K562 (cell line): ENCODE measurements around the gene SEMA5A. TPM values are rescaled to one million over a fixed set of nuclear protein-coding genes. Genes with fewer than 3 reads are reported as not detected.

Source experiments
- ATAC-seq: fragments of 200-7000 bp; cut with Tn5 transposase; 3 replicates; pipeline ENCODE4 v1.9.1; 2020; ENCODE audit warnings: moderate library complexity
- BruUV-seq: library from RNA; stranded (reverse); fragments of 400-500 nt; replicated peaks from 2 replicates; lab custom pipeline; 2021; lab: Mats Ljungman, UMichigan
- CTCF ChIA-PET: fragments of 300-600 bp; formaldehyde crosslinking; extraction: SDS; loops from one replicate; lab custom pipeline; 2021; ENCODE audit warnings: low intra/inter-chr PET ratio; lab: Yijun Ruan, JAX
- POLR2A ChIA-PET: fragments of 300-600, 350-650 bp; sonication (Branson Sonifier 250); formaldehyde crosslinking; extraction: SDS; loops from one replicate; lab custom pipeline; 2021; ENCODE audit warnings: antibody characterized with exemption, inconsistent platforms; lab: Yijun Ruan, JAX
- DNase-seq, 4 experiments: peaks; one replicate each; pipeline versions ENCODE4 v3.0.0 to v3.0.0-alpha.2; 2011 to 2018; ENCODE audit warnings: low spot score in 3 of 4, mixed read lengths in 3 of 4; ENCODE audit errors: extremely low read depth in 1 of 4
- FAIRE-seq: peaks from 2 replicates; lab custom pipeline; 2011; peaks lifted over from hg19 to GRCh38; lab: Jason Lieb, UNC
- H2AFZ ChIP-seq: 2 replicates; pipeline ENCODE4 v1.6.0; 2011; ENCODE audit warnings: low read depth, low read length, control low read depth, inconsistent platforms
- H3K27ac ChIP-seq: fragments of 200-600 bp; 3 replicates; pipeline ENCODE4 v1.8.0; 2011; ENCODE audit warnings: low read depth, mild to moderate bottlenecking, control low read depth, inconsistent platforms, low read length, moderate library complexity, mixed read lengths; ENCODE audit errors: extremely low read depth
- H3K27me3 ChIP-seq, 2 experiments: fragments of 300-600 bp in 1 of 2; 2 replicates in 1 of 2; 3 replicates in 1 of 2; pipeline versions ENCODE4 v1.6.0 to v1.8.0; 2011; ENCODE audit warnings: inconsistent platforms in 2 of 2, low read length in 2 of 2, mild to moderate bottlenecking in 1 of 2, mixed read lengths in 1 of 2, moderate library complexity in 1 of 2; ENCODE audit not compliant: control insufficient read depth in 2 of 2, insufficient read depth in 2 of 2
- H3K36me3 ChIP-seq: fragments of 300-600 bp; 3 replicates; pipeline ENCODE4 v1.8.0; 2011; ENCODE audit warnings: mild to moderate bottlenecking, low read length, inconsistent platforms; ENCODE audit not compliant: control insufficient read depth, insufficient read depth
- H3K4me1 ChIP-seq, 2 experiments: fragments of 200-600 bp in 1 of 2; replicated peaks in 1 of 2; 2 replicates in 1 of 2; 3 replicates in 1 of 2; pipeline versions ENCODE4 v1.5.1 to v1.8.0; 2011; ENCODE audit warnings: inconsistent platforms in 2 of 2, low read length in 2 of 2, mild to moderate bottlenecking in 1 of 2, mixed read lengths in 1 of 2, moderate library complexity in 1 of 2; ENCODE audit not compliant: control insufficient read depth in 2 of 2, insufficient read depth in 2 of 2
- H3K4me2 ChIP-seq: 2 replicates; pipeline ENCODE4 v1.6.1; 2011; ENCODE audit warnings: low read length, control low read depth, inconsistent platforms, mixed read lengths; ENCODE audit not compliant: insufficient read depth
- H3K4me3 ChIP-seq: fragments of 200-600 bp; sonication (generic), shearing (Covaris generic); 2 replicates; pipeline ENCODE4 v1.5.1; 2016; ENCODE audit warnings: control low read depth, inconsistent platforms
- H3K79me2 ChIP-seq: fragments of 200-600 bp; 3 replicates; pipeline ENCODE4 v1.8.0; 2011; ENCODE audit warnings: low read length, inconsistent platforms; ENCODE audit not compliant: control insufficient read depth, insufficient read depth
- H3K9ac ChIP-seq, 2 experiments: 2 replicates each; pipeline versions ENCODE4 v1.6.0 to v1.6.1; 2011; ENCODE audit warnings: low read depth in 2 of 2, low read length in 2 of 2, control low read depth in 1 of 2, inconsistent platforms in 1 of 2, mild to moderate bottlenecking in 1 of 2, mixed read lengths in 1 of 2; ENCODE audit not compliant: insufficient read depth in 1 of 2
- H3K9me1 ChIP-seq: one replicate; pipeline ENCODE4 v1.6.0; 2011; ENCODE audit warnings: inconsistent platforms, mild to moderate bottlenecking, low read length, moderate library complexity; ENCODE audit not compliant: control insufficient read depth, insufficient read depth
- H3K9me3 ChIP-seq: replicated peaks from 2 replicates; pipeline ENCODE4 v1.5.1; 2011; ENCODE audit warnings: low read depth, low read length, inconsistent platforms; ENCODE audit not compliant: control insufficient read depth, insufficient read depth
- H4K20me1 ChIP-seq: replicated peaks from 2 replicates; pipeline ENCODE4 v1.6.1; 2011; ENCODE audit warnings: low read length, inconsistent platforms, mixed read lengths; ENCODE audit not compliant: control insufficient read depth, insufficient read depth
- CBX8 ChIP-seq: fragments of 200-600 bp; sonication (generic); IDR thresholded peaks from 2 replicates; pipeline ENCODE4 v1.6.1; 2012; ENCODE audit warnings: borderline replicate concordance, mixed run types, low read depth, mild to moderate bottlenecking, moderate library complexity, mixed read lengths, low read length, control low read depth, inconsistent platforms; ENCODE audit not compliant: poor library complexity, severe bottlenecking; ENCODE audit errors: extremely low read depth
- ETV1 ChIP-seq: fragments of 450-650 bp; conservative IDR thresholded peaks from 2 replicates; pipeline ENCODE4 v1.6.1; 2016; ENCODE audit warnings: missing genetic modification characterization, control low read depth, low read depth, missing compliant biosample characterization
- HNRNPK ChIP-seq: fragments of 200-400 bp; formaldehyde crosslinking; IDR thresholded peaks from one replicate; pipeline ENCODE4 v1.6.1; 2018; ENCODE audit warnings: mild to moderate bottlenecking, low read depth, low read length; ENCODE audit not compliant: poor library complexity, severe bottlenecking
- SAFB2 ChIP-seq: fragments of 200-400 bp; formaldehyde crosslinking; IDR thresholded peaks from 2 replicates; pipeline ENCODE4 v1.6.1; 2018; ENCODE audit warnings: borderline replicate concordance, low read length, low read depth, moderate library complexity; ENCODE audit not compliant: severe bottlenecking
- TSHZ1 ChIP-seq: fragments of 250-450 bp; sonication (Bioruptor Pico); IDR thresholded peaks from 2 replicates; pipeline ENCODE4 v1.4.0; 2020; ENCODE audit warnings: mild to moderate bottlenecking, moderate library complexity
- ZNF311 ChIP-seq: fragments of 250-450 bp; sonication (Bioruptor Pico); IDR thresholded peaks from 2 replicates; pipeline ENCODE4 v1.4.0; 2020; ENCODE audit warnings: mild to moderate bottlenecking, moderate library complexity
- ZNF592 ChIP-seq: fragments of 450-650 bp; IDR thresholded peaks from 2 replicates; pipeline ENCODE4 v1.6.1; 2017; ENCODE audit warnings: antibody characterized with exemption, mild to moderate bottlenecking
- ZNF764 ChIP-seq: fragments of 250-450 bp; sonication (Bioruptor Pico); IDR thresholded peaks from 2 replicates; pipeline ENCODE4 v1.4.0; 2020; ENCODE audit warnings: low read depth, mild to moderate bottlenecking, moderate library complexity
- WGBS: fragments of 100-300 bp; shearing (Covaris generic); methylation state at CpG from one replicate; pipeline ENCODE4 v1.1.6; 2016; ENCODE audit warnings: low coverage, mixed read lengths; ENCODE audit not compliant: insufficient coverage; ENCODE audit errors: missing lambda C conversion rate; 5-methylcytosine and 5-hydroxymethylcytosine counted together
- in situ Hi-C: fragments of 300-500 bp; cut with MboI; formaldehyde crosslinking; loops from 4 replicates; pipeline ENCODE4 v1.15.0; 2018; ENCODE audit warnings: inconsistent platforms, mixed read lengths
- intact Hi-C: fragments of 100-400 bp; cut with micrococcal nuclease; formaldehyde crosslinking; loops from 2 replicates; pipeline ENCODE4 v1.14.2; 2022
- polyA plus RNA-seq, 8 experiments: library from polyadenylated mRNA; depleted of rRNA in 4 of 8; stranded (reverse) in 5 of 8; unstranded in 3 of 8; fragments of >200 nt; fragmentation: Nextera tagmentation in 2 of 8; fragmentation: Illumina TruSeq in 1 of 8; extraction: Ambion mirVana in 2 of 8; extraction: Trizol in 1 of 8; gene quantifications; 2 replicates each; pipeline versions ENCODE4 v1.2.1 to v1.2.3, GENCODE V29; 2011 to 2014; ENCODE audit warnings: inconsistent platforms in 1 of 8, missing spikeins in 1 of 8
- total RNA-seq, 7 experiments: library from RNA; depleted of rRNA in 6 of 7; stranded (reverse); fragments of >200 nt in 6 of 7; fragmentation: Illumina TruSeq in 2 of 7; extraction: Trizol in 2 of 7; gene quantifications; 2 replicates each; pipeline versions ENCODE4 v1.2.1 to v1.2.3, GENCODE V29; 2011 to 2021; ENCODE audit warnings: low replicate concordance in 1 of 7
- TF ChIP-seq, protein P1 (sequence below): fragments of 250-450 bp; sonication (Bioruptor Pico); IDR thresholded peaks from 2 replicates; pipeline ENCODE4 v1.8.0; 2021; ENCODE audit warnings: mild to moderate bottlenecking, moderate library complexity
- TF ChIP-seq, protein P2 (sequence below): fragments of 450-650 bp; formaldehyde crosslinking; IDR thresholded peaks from 2 replicates; pipeline ENCODE4 v1.4.0; 2022; ENCODE audit warnings: mild to moderate bottlenecking, moderate library complexity

The SEMA5A gene
- total and polyA plus RNA-seq, 9 of the 15 experiments (the other 6 are each of a cell fraction or from before 2014, with no cell fraction given), result 0.02 TPM; not detected in 8

DNA sequence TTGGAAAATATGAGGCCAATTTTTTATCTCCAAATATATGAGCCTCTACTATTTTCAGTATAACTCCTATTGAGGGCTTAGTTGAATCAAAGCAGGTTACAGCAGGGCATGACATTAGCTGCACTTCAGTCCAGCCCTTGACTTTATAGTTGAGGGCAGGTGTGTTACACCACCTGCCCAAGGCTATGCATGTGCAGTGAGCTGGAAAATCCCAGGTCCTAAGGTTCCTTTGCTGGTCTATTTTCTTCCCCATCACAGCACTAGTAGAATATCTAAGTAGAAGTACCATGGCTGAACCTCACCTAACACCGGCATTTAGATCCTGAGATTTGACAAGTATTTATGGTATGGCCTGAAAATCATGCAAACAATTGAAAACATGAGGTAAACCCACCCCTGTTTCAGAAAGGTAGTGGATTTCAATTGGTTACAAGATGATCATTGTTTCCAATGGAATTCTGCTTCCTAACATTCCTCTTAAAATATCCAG lies 201.1 kb downstream of the SEMA5A start:
- intact Hi-C loops, result no loop called here
- Histone ChIP-seq H4K20me1 (no peaks in the 10 kb centered on the region), H3K4me1 (no peaks in the 10 kb centered on the region), H3K9me3 (no peaks in the 10 kb centered on the region), H3K27me3 (no peaks in the 10 kb centered on the region), H3K36me3 (no peaks in the 10 kb centered on the region), H3K9me1 (no peaks in the 10 kb centered on the region), H3K79me2 (no peaks in the 10 kb centered on the region), H3K4me2 (no peak overlapping the region), H3K27ac (no peak overlapping the region), H3K9ac (no peak overlapping the region), H3K4me3 (no peak overlapping the region), H2AFZ (no peak overlapping the region)
- CTCF ChIA-PET, result no interaction called here
- POLR2A ChIA-PET, result no interaction called here
- DNase-seq, result no peak
- 4% methylated on average over 1 of the region's 1 CpG for WGBS
- no peak for FAIRE-seq
- in situ Hi-C loops, result no loop called here
- no TSS peak for BruUV-seq
- no peak for ATAC-seq
- no peak for TF ChIP-seq ETV1 (tag)
- TF ChIP-seq ZNF592, result no peak
- TF ChIP-seq HNRNPK, result no peak
- no peak for TF ChIP-seq CBX8
- TF ChIP-seq, protein P1, sequence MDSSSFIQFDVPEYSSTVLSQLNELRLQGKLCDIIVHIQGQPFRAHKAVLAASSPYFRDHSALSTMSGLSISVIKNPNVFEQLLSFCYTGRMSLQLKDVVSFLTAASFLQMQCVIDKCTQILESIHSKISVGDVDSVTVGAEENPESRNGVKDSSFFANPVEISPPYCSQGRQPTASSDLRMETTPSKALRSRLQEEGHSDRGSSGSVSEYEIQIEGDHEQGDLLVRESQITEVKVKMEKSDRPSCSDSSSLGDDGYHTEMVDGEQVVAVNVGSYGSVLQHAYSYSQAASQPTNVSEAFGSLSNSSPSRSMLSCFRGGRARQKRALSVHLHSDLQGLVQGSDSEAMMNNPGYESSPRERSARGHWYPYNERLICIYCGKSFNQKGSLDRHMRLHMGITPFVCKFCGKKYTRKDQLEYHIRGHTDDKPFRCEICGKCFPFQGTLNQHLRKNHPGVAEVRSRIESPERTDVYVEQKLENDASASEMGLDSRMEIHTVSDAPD (CRISPR knock-in tag), result no peak
- TF ChIP-seq ZNF764 (CRISPR knock-in tag), result no peak
- TF ChIP-seq, protein P2, sequence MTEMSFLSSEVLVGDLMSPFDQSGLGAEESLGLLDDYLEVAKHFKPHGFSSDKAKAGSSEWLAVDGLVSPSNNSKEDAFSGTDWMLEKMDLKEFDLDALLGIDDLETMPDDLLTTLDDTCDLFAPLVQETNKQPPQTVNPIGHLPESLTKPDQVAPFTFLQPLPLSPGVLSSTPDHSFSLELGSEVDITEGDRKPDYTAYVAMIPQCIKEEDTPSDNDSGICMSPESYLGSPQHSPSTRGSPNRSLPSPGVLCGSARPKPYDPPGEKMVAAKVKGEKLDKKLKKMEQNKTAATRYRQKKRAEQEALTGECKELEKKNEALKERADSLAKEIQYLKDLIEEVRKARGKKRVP (CRISPR knock-in tag), result no peak
- TF ChIP-seq ZNF311, result no peak
- no peak for TF ChIP-seq SAFB2
- no peak for TF ChIP-seq TSHZ1 (CRISPR knock-in tag)
